GM23338 (cell line): ENCODE measurements around the gene ZDHHC13. TPM values are rescaled to one million over a fixed set of nuclear protein-coding genes. Genes with fewer than 3 reads are reported as not detected.

Experiments
- ATAC-seq: fragments of 200-7000 bp; cut with Tn5 transposase; 3 replicates; pipeline ENCODE4 v1.9.1; 2020
- DNase-seq: peaks from one replicate; pipeline ENCODE4 v3.0.0-alpha.2; 2015; ENCODE audit warnings: low spot score
- H2AFZ ChIP-seq: fragments of 200-600 bp; sonication (generic); 2 replicates; pipeline ENCODE4 v1.8.0; 2016; ENCODE audit warnings: antibody characterized with exemption, mild to moderate bottlenecking, moderate library complexity
- H3F3A ChIP-seq: fragments of 200-600 bp; sonication (generic); replicated peaks from 2 replicates; pipeline ENCODE4 v1.8.0; 2017; ENCODE audit warnings: antibody characterized with exemption, mixed run types, low read depth
- H3K27ac ChIP-seq: fragments of 200-600 bp; sonication (generic); 2 replicates; pipeline ENCODE4 v1.6.1; 2016; ENCODE audit warnings: low read depth
- H3K27me3 ChIP-seq: fragments of 200-600 bp; sonication (generic); 2 replicates; pipeline ENCODE4 v1.8.0; 2016; ENCODE audit warnings: mild to moderate bottlenecking, mixed run types, moderate library complexity; ENCODE audit not compliant: insufficient read depth
- H3K36me3 ChIP-seq: fragments of 200-600 bp; sonication (generic); 2 replicates; pipeline ENCODE4 v1.8.0; 2016; ENCODE audit warnings: mild to moderate bottlenecking; ENCODE audit not compliant: insufficient read depth
- H3K4me1 ChIP-seq: fragments of 200-600 bp; sonication (generic); 2 replicates; pipeline ENCODE4 v1.8.0; 2016; ENCODE audit warnings: mild to moderate bottlenecking, moderate library complexity; ENCODE audit not compliant: insufficient read depth
- H3K4me2 ChIP-seq: fragments of 200-600 bp; sonication (generic); 2 replicates; pipeline ENCODE4 v1.7.1; 2017; ENCODE audit warnings: mixed run types
- H3K4me3 ChIP-seq: fragments of 200-600 bp; sonication (generic); 2 replicates; pipeline ENCODE4 v1.6.1; 2016; ENCODE audit warnings: mixed run types
- H3K79me2 ChIP-seq: fragments of 200-600 bp; sonication (generic); replicated peaks from 2 replicates; pipeline ENCODE4 v1.8.0; 2017; ENCODE audit warnings: mild to moderate bottlenecking; ENCODE audit not compliant: insufficient read depth
- H3K9me2 ChIP-seq: fragments of 200-600 bp; sonication (generic); 2 replicates; pipeline ENCODE4 v1.8.0; 2017; ENCODE audit not compliant: insufficient read depth
- H4K20me1 ChIP-seq: fragments of 200-600 bp; sonication (generic); replicated peaks from 2 replicates; pipeline ENCODE4 v1.8.0; 2017; ENCODE audit warnings: mild to moderate bottlenecking; ENCODE audit not compliant: insufficient read depth
- H3K27ac Mint-ChIP-seq: 2 replicates; pipeline ENCODE4 v1.8.0; 2020; ENCODE audit warnings: inconsistent platforms, mild to moderate bottlenecking, moderate library complexity, mixed read lengths
- H3K27me3 Mint-ChIP-seq: 3 replicates; pipeline ENCODE4 v1.8.0; 2022; ENCODE audit warnings: low read depth, mild to moderate bottlenecking, moderate library complexity, mixed read lengths, inconsistent platforms; ENCODE audit not compliant: insufficient read depth, poor library complexity
- H3K36me3 Mint-ChIP-seq: 3 replicates; pipeline ENCODE4 v1.8.0; 2021; ENCODE audit warnings: low read depth, mild to moderate bottlenecking, inconsistent platforms, moderate library complexity, mixed read lengths
- H3K4me1 Mint-ChIP-seq: 3 replicates; pipeline ENCODE4 v1.8.0; 2020; ENCODE audit warnings: mild to moderate bottlenecking, inconsistent platforms, mixed read lengths
- H3K4me3 Mint-ChIP-seq: 3 replicates; pipeline ENCODE4 v1.8.0; 2021; ENCODE audit warnings: moderate library complexity, mild to moderate bottlenecking, inconsistent platforms, mixed read lengths
- H3K9me3 Mint-ChIP-seq: 3 replicates; pipeline ENCODE4 v1.8.0; 2020; ENCODE audit warnings: moderate library complexity, mild to moderate bottlenecking, inconsistent platforms, mixed read lengths
- CREB1 ChIP-seq: fragments of 250-450 bp; sonication (Bioruptor Pico); IDR thresholded peaks from 2 replicates; pipeline ENCODE4 v1.5.0; 2020; ENCODE audit warnings: low read depth, mild to moderate bottlenecking, moderate library complexity
- CTCF ChIP-seq, 2 experiments: fragments of 200-600 bp in 1 of 2; sonication (generic) in 1 of 2; conservative IDR thresholded peaks; 2 replicates each; pipeline versions ENCODE4 v1.5.1 to v1.6.1; 2016 to 2017; ENCODE audit warnings: antibody characterized with exemption in 2 of 2, low read depth in 2 of 2, mild to moderate bottlenecking in 2 of 2, moderate library complexity in 1 of 2
- ETS1 ChIP-seq: IDR thresholded peaks from 2 replicates; pipeline ENCODE4 v1.6.1; 2016; ENCODE audit warnings: antibody characterized with exemption
- EZH2 ChIP-seq: fragments of 200-600 bp; sonication (generic); IDR thresholded peaks from one replicate; pipeline ENCODE4 v1.8.0; 2017; ENCODE audit warnings: antibody characterized with exemption, mild to moderate bottlenecking, low read depth; ENCODE audit not compliant: unreplicated experiment
- EZH2phosphoT487 ChIP-seq: fragments of 200-600 bp; sonication (generic); IDR thresholded peaks from one replicate; pipeline ENCODE4 v1.8.1; 2018; ENCODE audit warnings: antibody characterized with exemption; ENCODE audit not compliant: unreplicated experiment
- JUNB ChIP-seq: IDR thresholded peaks from one replicate; pipeline ENCODE4 v1.6.1; 2016; ENCODE audit warnings: antibody characterized with exemption; ENCODE audit not compliant: unreplicated experiment
- NANOG ChIP-seq: IDR thresholded peaks from 2 replicates; pipeline ENCODE4 v1.6.1; 2016; ENCODE audit warnings: antibody characterized with exemption, borderline replicate concordance
- POLR2AphosphoS5 ChIP-seq: IDR thresholded peaks from 2 replicates; pipeline ENCODE4 v1.6.1; 2016; ENCODE audit warnings: antibody characterized with exemption, low read depth
- REST ChIP-seq: IDR thresholded peaks from one replicate; pipeline ENCODE4 v1.6.1; 2018; ENCODE audit warnings: antibody characterized with exemption; ENCODE audit not compliant: unreplicated experiment
- STAT1 ChIP-seq: IDR thresholded peaks from one replicate; pipeline ENCODE4 v1.6.1; 2016; ENCODE audit warnings: antibody characterized with exemption; ENCODE audit not compliant: unreplicated experiment
- ZNF331 ChIP-seq: fragments of 250-450 bp; sonication (Bioruptor Pico); IDR thresholded peaks from 2 replicates; pipeline ENCODE4 v1.5.0; 2020; ENCODE audit warnings: low read depth, mild to moderate bottlenecking, moderate library complexity
- ZNF462 ChIP-seq: fragments of 250-450 bp; sonication (Bioruptor Pico); IDR thresholded peaks from 2 replicates; pipeline ENCODE4 v1.5.0; 2020; ENCODE audit warnings: mild to moderate bottlenecking, moderate library complexity
- polyA plus RNA-seq: library from polyadenylated mRNA; unstranded; fragments of >200 nt; fragmentation: Nextera tagmentation; extraction: Ambion mirVana; gene quantifications from 2 replicates; pipeline ENCODE4 v1.2.1, GENCODE V29; 2016
- total RNA-seq: library from RNA; depleted of rRNA; stranded (reverse); fragments of >200 nt; shearing (Covaris generic); gene quantifications from 2 replicates; pipeline ENCODE4 v1.2.3, GENCODE V29; 2014

The ZDHHC13 gene
- total and polyA plus RNA-seq, 2 experiments from 2014 or later, result 21.0 to 27.7 TPM

- no peaks in the 10 kb centered on the region for H3K4me1 ChIP-seq
- no peak overlapping the region for H3K4me3 ChIP-seq
- Mint-ChIP-seq H3K4me1 (no peaks in the 10 kb centered on the region), H3K9me3 (peaks cover 3% of the 10 kb centered on the region; the same call in 2 of the 3 replicates), H3K27ac (no peak overlapping the region), H3K36me3 (no peaks in the 10 kb centered on the region), H3K4me3 (no peak overlapping the region), H3K27me3 (peaks cover 2% of the 10 kb centered on the region)
- H3K9me2 ChIP-seq, result no peaks in the 10 kb centered on the region; the same call in 1 of the 2 replicates
- H4K20me1 ChIP-seq, result no peaks in the 10 kb centered on the region
- no peaks in the 10 kb centered on the region; the same call in 1 of the 2 replicates for H3K36me3 ChIP-seq
- no peaks in the 10 kb centered on the region for H3K27me3 ChIP-seq
- ATAC-seq (no peak), DNase-seq (no peak)
- H3K27ac ChIP-seq, result no peak overlapping the region
- H3K79me2 ChIP-seq, result no peaks in the 10 kb centered on the region
- H3F3A ChIP-seq, result no peaks in the 10 kb centered on the region
- TF ChIP-seq CTCF (conservative IDR thresholded peaks at IDR 0.05; ENCODE audit: low read depth in 2 of 2) (no peak), EZH2phosphoT487 (no peak), REST (no peak), POLR2AphosphoS5 (no peak), JUNB (no peak), ZNF331 (no peak), NANOG (no peak), STAT1 (no peak), EZH2 (no peak), ZNF462 (CRISPR knock-in tag) (no peak), ETS1 (no peak), CREB1 (CRISPR knock-in tag) (no peak)
- no peak overlapping the region for H2AFZ ChIP-seq
- H3K4me2 ChIP-seq, result no peak overlapping the region
These were observed 28.2 kb upstream of the ZDHHC13 start for GRCh38 chr11:19088791-19089190.
